GM12864 (cell line): Measurements from ENCODE around the gene PCDHGB7.
"Not testable (repeated sequence)": the region's sequence is repeated elsewhere in the genome, so short reads cannot be mapped to it uniquely, and the experiment has no call there.

ENCODE experiments used
- DNase-seq: peaks from one replicate; pipeline ENCODE4 v3.0.0-alpha.2; 2011; ENCODE audit warnings: low read depth
- H3K4me3 ChIP-seq: 2 replicates; pipeline ENCODE4 v1.5.1; 2011; ENCODE audit warnings: mild to moderate bottlenecking, low read depth, low read length, control low read depth
- TF ChIP-seq, protein P1 (sequence below): IDR thresholded peaks from 2 replicates; pipeline ENCODE4 v1.5.1; 2011; ENCODE audit warnings: low read depth, mild to moderate bottlenecking, moderate library complexity, low read length, control low read depth, inconsistent platforms; ENCODE audit errors: missing control alignments

The PCDHGB7 gene

DNA sequence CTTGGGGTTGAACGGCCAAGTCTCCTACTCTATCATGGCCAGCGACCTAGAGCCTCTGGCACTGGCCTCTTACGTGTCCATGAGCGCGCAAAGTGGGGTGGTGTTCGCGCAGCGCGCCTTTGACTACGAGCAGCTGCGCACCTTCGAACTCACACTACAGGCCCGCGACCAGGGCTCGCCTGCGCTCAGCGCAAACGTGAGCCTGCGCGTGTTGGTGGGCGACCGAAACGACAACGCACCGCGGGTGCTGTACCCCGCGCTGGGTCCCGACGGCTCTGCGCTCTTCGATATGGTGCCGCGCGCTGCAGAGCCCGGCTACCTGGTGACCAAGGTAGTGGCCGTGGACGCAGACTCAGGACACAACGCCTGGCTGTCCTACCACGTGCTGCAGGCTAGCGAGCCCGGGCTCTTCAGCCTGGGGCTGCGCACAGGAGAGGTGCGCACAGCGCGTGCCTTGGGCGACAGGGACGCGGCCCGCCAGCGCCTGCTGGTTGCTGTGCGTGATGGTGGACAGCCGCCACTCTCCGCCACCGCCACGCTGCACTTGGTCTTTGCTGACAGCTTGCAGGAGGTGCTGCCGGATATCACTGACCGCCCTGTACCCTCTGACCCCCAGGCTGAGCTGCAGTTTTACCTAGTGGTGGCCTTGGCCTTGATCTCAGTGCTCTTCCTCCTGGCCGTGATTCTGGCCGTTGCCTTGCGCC lies 17.8 kb upstream of the PCDHGB7 start:
- TF ChIP-seq, protein P1, sequence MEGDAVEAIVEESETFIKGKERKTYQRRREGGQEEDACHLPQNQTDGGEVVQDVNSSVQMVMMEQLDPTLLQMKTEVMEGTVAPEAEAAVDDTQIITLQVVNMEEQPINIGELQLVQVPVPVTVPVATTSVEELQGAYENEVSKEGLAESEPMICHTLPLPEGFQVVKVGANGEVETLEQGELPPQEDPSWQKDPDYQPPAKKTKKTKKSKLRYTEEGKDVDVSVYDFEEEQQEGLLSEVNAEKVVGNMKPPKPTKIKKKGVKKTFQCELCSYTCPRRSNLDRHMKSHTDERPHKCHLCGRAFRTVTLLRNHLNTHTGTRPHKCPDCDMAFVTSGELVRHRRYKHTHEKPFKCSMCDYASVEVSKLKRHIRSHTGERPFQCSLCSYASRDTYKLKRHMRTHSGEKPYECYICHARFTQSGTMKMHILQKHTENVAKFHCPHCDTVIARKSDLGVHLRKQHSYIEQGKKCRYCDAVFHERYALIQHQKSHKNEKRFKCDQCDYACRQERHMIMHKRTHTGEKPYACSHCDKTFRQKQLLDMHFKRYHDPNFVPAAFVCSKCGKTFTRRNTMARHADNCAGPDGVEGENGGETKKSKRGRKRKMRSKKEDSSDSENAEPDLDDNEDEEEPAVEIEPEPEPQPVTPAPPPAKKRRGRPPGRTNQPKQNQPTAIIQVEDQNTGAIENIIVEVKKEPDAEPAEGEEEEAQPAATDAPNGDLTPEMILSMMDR = no peak
- no peak overlapping the region for H3K4me3 ChIP-seq
- DNase-seq = no peak

DNA sequence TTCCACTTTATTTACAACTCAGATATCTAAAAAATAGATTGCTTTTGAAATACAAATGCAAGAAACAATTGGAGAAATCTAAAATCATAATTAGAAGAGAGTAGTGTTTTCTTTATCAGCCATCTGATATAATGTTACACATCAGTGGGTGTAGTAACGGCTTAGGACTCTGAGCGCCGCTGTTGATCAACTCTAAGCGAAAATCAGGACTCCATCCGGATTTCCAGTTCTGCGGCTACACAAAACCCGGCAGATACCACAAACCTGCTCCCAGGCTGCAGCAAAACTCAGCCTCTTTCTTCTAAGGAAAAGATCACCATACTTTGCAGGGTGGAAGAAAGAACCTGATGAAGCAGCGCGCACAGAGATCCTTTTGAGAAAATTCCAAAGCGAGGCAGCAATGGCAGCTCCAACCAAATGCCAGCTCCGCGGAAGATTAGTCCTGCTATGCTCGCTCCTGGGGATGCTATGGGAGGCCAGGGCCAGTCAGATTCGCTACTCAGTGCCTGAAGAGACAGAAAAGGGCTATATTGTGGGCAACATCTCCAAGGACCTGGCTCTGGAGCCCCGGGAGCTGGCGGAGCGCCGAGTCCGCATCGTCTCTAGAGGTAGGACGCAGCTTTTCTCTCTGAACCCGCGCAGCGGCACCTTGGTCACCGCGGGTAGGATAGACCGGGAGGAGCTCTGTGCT lies 14.8 kb upstream of the PCDHGB7 start, which contains the start of gene PCDHGA9:
PCDHGA9 (plus strand) TSS at position 226 of the 691 bp plus-strand sequence; CDS start at position 401, 175 bp downstream.
- DNase-seq = no peak

DNA sequence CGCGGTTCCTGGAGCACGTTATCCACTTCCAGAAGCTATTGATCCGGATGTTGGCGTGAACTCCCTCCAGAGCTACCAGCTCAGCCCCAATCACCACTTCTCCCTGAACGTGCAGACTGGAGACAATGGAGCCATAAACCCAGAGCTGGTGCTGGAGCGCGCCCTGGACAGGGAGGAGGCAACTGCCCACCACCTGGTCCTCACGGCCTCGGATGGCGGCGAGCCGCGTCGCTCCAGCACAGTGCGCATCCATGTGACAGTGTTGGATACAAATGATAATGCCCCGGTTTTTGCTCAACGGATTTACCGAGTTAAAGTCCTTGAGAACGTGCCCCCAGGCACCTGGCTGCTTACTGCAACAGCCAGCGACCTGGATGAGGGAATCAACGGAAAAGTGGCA lies 14.1 kb upstream of the PCDHGB7 start:
- DNase-seq = no peak
- TF ChIP-seq, protein P1 = no peak
- H3K4me3 ChIP-seq = no peak overlapping the region

More for the DNA sequence above, 14.8 kb upstream of the PCDHGB7 start, which contains the start of gene PCDHGA9:
- TF ChIP-seq, protein P1 = peak; percentile 54
- peak within 1 kb of the TSS; percentile 0; the same call in 1 of the 2 replicates for H3K4me3 ChIP-seq

DNA sequence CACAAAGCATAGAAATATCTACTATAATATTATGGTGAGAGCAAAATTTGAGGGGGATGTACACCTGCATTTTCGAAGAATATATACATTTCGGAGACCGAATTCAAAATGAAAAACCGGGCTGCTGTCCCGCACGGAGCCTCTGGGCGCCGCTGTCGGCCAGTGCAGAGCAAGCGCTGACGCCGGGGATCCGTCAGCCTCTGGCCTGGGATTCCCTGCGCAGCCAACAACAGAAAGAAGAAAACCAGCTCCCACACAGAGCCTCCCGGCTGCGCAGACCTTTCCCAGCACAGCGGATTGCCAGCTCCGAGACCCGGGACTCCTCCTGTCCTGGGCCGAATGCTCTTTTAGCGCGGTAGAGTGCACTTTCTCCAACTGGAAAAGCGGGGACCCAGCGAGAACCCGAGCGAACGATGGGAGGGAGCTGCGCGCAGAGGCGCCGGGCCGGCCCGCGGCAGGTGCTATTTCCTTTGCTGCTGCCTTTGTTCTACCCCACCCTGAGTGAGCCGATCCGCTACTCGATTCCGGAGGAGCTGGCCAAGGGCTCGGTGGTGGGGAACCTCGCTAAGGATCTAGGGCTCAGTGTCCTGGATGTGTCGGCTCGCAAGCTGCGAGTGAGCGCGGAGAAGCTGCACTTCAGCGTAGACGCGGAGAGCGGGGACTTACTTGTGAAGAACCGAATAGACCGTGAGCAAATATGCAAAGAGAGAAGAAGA lies 9.5 kb upstream of the PCDHGB7 start, which contains the start of gene PCDHGB6:
PCDHGB6 (plus strand) TSS at position 232 of the 716 bp plus-strand sequence; CDS start at position 414, 182 bp downstream.
- TF ChIP-seq, protein P1 = peak; percentile 91
- not testable (repeated sequence) for DNase-seq
- peak within 1 kb of the TSS; percentile 62 for H3K4me3 ChIP-seq

DNA sequence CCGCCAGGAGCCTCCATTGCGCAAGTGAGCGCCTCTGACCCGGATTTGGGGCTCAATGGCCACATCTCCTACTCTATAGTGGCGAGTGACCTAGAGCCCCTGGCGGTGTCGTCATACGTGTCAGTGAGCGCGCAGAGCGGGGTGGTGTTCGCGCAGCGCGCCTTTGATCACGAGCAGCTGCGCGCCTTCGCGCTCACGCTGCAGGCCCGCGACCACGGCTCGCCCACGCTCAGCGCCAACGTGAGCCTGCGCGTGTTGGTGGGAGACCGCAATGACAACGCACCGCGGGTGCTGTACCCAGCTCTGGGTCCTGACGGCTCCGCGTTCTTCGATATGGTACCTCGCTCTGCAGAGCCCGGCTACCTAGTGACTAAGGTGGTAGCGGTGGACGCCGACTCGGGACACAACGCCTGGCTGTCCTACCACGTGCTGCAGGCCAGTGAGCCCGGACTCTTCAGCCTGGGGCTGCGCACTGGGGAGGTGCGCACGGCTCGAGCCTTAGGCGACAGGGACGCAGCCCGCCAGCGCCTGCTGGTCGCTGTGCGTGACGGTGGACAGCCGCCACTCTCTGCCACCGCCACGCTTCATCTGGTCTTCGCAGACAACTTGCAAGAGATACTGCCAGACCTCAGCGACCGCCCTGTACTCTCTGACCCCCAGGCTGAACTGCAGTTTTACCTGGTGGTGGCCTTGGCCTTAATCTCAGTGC lies 7.7 kb upstream of the PCDHGB7 start:
- H3K4me3 ChIP-seq = no peak overlapping the region
- DNase-seq = no peak
- TF ChIP-seq, protein P1 = no peak

DNA sequence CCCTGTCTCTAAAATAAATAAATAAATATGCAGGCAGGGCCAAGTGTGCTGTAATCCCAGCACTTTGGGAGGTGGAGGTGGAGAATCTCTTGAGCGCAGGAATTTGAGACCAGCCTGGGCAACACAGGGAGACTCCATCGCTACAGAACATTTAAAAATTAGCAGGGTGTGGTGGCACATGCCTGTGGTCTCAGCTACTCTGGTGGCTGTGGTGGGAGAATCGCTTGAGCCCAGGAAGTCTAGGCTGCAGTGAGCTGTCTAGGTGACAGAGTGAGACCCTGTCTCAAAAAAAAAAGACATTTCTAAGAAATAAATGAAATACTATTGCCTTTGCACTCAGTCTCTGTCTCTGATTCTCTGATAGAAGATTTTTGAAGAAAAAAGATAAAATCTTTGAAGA lies 5.9 kb upstream of the PCDHGB7 start:
- DNase-seq = no peak
- no peak overlapping the region for H3K4me3 ChIP-seq
- TF ChIP-seq, protein P1 = no peak
